ENCODE measurements around the gene LIMK1.

DNA sequence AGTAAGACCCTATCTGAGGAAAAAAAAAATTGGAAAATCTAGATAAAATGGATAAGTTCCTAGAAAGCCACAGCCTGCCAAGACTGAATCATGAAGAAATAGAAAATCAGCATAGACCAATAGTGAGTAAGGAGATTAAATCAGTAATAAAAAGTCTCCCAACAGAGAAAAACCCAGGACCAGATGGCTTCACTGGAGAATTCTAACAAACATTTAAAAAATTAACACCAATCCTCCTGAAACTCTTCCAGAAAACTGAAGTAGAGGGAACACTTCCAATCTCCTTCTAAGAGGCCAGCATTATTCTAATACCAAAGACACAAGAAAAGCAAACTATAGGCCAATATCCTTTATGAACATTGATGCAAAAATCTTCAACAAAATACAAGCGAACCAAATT lies 8.8 kb upstream of the LIMK1 start:
- TF ChIP-seq, protein P1, sequence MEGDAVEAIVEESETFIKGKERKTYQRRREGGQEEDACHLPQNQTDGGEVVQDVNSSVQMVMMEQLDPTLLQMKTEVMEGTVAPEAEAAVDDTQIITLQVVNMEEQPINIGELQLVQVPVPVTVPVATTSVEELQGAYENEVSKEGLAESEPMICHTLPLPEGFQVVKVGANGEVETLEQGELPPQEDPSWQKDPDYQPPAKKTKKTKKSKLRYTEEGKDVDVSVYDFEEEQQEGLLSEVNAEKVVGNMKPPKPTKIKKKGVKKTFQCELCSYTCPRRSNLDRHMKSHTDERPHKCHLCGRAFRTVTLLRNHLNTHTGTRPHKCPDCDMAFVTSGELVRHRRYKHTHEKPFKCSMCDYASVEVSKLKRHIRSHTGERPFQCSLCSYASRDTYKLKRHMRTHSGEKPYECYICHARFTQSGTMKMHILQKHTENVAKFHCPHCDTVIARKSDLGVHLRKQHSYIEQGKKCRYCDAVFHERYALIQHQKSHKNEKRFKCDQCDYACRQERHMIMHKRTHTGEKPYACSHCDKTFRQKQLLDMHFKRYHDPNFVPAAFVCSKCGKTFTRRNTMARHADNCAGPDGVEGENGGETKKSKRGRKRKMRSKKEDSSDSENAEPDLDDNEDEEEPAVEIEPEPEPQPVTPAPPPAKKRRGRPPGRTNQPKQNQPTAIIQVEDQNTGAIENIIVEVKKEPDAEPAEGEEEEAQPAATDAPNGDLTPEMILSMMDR (IDR thresholded peaks at IDR 0.05; ENCODE audit: poor library complexity) = no peak
- TF ChIP-seq EZH2 (IDR thresholded peaks at IDR 0.05; ENCODE audit: borderline replicate concordance) = no peak
- no peak for TF ChIP-seq EZH2phosphoT487 (IDR thresholded peaks at IDR 0.05; ENCODE audit: low read depth, severe bottlenecking, unreplicated experiment)
